GM12878 (cell line): ENCODE data around the gene SHB.

Experiments used
- CTCF ChIP-seq, 3 experiments: IDR thresholded peaks in 2 of 3; conservative IDR thresholded peaks in 1 of 3; 2 replicates each; pipeline ENCODE4 v1.5.1; 2011; ENCODE audit warnings: low read depth in 3 of 3, low read length in 3 of 3, mild to moderate bottlenecking in 3 of 3, control low read depth in 2 of 3, moderate library complexity in 2 of 3, inconsistent platforms in 1 of 3, mixed read lengths in 1 of 3; ENCODE audit not compliant: control insufficient read depth in 2 of 3, insufficient read depth in 1 of 3; ENCODE audit errors: extremely low read depth in 1 of 3
- RCOR1 ChIP-seq: conservative IDR thresholded peaks from 2 replicates; pipeline ENCODE4 v1.6.1; 2012; ENCODE audit warnings: low read depth, low read length, improper control_type of control experiment

- TF ChIP-seq CTCF (IDR thresholded peaks at IDR 0.05 in 2 of 3, conservative IDR thresholded peaks at IDR 0.05 in 1 of 3; ENCODE audit: control insufficient read depth in 2 of 3, extremely low read depth in 1 of 3, insufficient read depth in 1 of 3, low read depth in 3 of 3, low read length in 3 of 3) (no peak), RCOR1 (no peak)
Observed at GRCh38 chr9:37919956-37920335, 149.1 kb downstream of the SHB start.
